Bronchial epithelial cell (primary cell): ENCODE measurements around the gene TOP3A. TPM values are rescaled to one million over a fixed set of nuclear protein-coding genes. Genes with fewer than 3 reads are reported as not detected.
"Not testable (repeated sequence)": the region's sequence is repeated elsewhere in the genome, so short reads cannot be mapped to it uniquely, and the experiment has no call there.

Experiments
- DNase-seq: peaks from one replicate; pipeline ENCODE4 v3.0.0-alpha.2; 2010; ENCODE audit warnings: low read depth
- FAIRE-seq: peaks from 2 replicates; lab custom pipeline; 2011; peaks lifted over from hg19 to GRCh38; lab: Jason Lieb, UNC
- H3K27me3 ChIP-seq: 2 replicates; pipeline ENCODE4 v1.5.1; 2011; ENCODE audit warnings: low read length; ENCODE audit not compliant: control insufficient read depth, insufficient read depth
- H3K36me3 ChIP-seq: 2 replicates; pipeline ENCODE4 v1.5.1; 2011; ENCODE audit warnings: low read length; ENCODE audit not compliant: control insufficient read depth, insufficient read depth
- H3K4me3 ChIP-seq: 2 replicates; pipeline ENCODE4 v1.5.1; 2011; ENCODE audit warnings: mild to moderate bottlenecking, low read depth, low read length, control low read depth
- total RNA-seq: library from RNA; depleted of rRNA; stranded (reverse); fragments of >200 nt; gene quantifications from 2 replicates; pipeline ENCODE4 v1.2.1, GENCODE V29; 2014
- TF ChIP-seq, protein P1 (sequence below): IDR thresholded peaks from 2 replicates; pipeline ENCODE4 v1.5.1; 2011; ENCODE audit warnings: mild to moderate bottlenecking, moderate library complexity, low read length, control low read depth, inconsistent platforms; ENCODE audit not compliant: insufficient read depth, severe bottlenecking

Gene TOP3A
- total RNA-seq, 1 donor from 2014 or later = 22.4 TPM

DNA sequence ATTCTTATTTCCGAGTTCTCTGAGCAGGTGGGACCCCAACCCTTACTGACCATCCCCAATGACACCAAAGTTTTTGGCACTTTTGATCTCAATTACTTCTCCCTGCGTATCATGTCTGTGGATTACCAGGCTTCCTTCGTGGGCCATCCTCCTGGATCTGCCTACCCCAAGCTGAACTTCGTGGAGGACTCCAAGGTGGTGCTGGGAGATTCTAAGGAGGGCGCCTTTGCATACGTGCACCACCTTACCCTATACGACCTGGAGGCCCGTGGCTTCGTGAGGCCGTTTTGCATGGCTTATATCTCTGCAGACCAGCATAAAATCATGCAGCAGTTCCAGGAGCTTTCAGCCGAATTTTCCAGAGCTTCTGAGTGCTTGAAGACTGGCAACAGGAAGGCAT is 1.2 kb upstream of the TOP3A start:
- peak overlapping the region; percentile 89 for H3K4me3 ChIP-seq
- H3K27me3 ChIP-seq = no peaks in the 10 kb centered on the region
- FAIRE-seq (no peak), DNase-seq (no peak)
- peaks cover 19% of the 10 kb centered on the region for H3K36me3 ChIP-seq
- TF ChIP-seq, protein P1, sequence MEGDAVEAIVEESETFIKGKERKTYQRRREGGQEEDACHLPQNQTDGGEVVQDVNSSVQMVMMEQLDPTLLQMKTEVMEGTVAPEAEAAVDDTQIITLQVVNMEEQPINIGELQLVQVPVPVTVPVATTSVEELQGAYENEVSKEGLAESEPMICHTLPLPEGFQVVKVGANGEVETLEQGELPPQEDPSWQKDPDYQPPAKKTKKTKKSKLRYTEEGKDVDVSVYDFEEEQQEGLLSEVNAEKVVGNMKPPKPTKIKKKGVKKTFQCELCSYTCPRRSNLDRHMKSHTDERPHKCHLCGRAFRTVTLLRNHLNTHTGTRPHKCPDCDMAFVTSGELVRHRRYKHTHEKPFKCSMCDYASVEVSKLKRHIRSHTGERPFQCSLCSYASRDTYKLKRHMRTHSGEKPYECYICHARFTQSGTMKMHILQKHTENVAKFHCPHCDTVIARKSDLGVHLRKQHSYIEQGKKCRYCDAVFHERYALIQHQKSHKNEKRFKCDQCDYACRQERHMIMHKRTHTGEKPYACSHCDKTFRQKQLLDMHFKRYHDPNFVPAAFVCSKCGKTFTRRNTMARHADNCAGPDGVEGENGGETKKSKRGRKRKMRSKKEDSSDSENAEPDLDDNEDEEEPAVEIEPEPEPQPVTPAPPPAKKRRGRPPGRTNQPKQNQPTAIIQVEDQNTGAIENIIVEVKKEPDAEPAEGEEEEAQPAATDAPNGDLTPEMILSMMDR = no peak

DNA sequence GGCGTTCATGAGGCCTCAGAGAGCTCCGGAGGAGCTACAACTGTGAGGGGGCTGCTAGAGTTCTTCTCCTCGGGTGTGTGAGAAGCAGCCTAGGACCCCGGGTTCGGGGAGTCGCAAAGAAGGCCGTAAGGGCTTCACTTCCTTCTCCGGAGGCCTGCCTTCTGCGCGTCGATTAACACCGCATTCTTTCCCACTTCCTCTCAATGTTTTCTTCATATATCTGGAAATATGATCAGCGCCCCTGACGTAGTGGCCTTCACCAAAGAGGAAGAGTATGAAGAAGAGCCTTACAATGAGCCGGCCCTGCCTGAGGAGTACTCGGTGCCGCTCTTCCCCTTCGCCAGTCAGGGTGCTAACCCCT is 748 bp upstream of the TOP3A start:
- H3K36me3 ChIP-seq = peaks cover 19% of the 10 kb centered on the region
- no peaks in the 10 kb centered on the region for H3K27me3 ChIP-seq
- DNase-seq = no peak
- peak overlapping the region; percentile 89 for H3K4me3 ChIP-seq
- FAIRE-seq = no peak
- TF ChIP-seq, protein P1 = no peak

DNA sequence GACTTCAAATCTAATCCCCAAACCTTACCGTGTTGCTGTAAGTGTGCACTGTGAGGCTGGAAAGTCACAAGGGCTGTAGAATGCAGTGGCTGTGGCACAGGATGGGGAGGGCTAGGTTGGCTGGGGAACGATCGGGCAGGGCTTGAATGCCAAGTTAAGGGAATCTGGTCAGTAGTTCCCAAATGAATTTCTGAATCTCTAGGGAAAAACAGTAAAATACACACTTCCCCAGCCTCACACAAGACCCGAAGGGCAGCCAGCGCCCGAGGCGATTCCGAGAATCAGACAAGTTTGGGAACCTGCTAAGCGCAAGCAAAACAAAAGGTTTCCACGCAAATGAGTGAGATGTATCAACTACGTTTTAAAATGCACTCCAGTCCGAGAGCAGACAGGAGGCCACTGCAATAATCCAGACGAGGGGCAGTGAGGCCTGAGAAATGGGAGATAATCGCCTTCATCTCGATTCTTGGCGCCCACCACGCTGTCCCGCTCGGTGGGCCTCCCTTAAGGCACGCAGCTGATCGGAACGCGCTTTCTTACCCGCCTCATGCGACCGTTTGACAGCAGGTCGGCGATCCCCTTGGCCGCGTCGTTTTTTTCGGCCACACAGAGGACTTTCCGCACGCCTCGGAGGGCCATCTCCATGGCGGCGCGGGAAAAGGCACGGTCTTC is 599 bp downstream of the TOP3A start:
- FAIRE-seq (no peak), DNase-seq (peak; percentile 20)
- TF ChIP-seq, protein P1 = no peak
- no peaks in the 10 kb centered on the region for H3K27me3 ChIP-seq
- peaks cover 16% of the 10 kb centered on the region for H3K36me3 ChIP-seq
- peak overlapping the region; percentile 89 for H3K4me3 ChIP-seq

DNA sequence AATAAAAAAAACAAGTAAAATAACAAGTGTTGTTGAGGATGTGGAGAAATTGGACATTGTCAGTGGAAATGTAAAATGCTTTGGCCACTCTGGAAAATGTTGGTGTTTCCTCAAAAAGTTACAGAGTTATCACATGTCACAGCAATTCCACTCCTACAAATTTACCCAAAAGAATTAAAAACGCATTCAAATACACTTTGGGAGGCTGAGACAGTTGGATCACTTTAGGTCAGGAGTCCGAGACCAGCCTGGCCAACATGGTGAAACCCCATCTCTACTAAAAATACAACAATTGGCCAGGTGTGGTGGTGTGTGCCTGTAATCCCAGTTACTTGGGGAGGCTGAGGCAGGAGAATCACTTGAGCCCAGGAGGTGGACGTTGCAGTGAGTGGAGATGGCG is 5.6 kb downstream of the TOP3A start:
- Histone ChIP-seq H3K27me3 (no peaks in the 10 kb centered on the region), H3K36me3 (peaks cover 22% of the 10 kb centered on the region), H3K4me3 (no peak overlapping the region)
- TF ChIP-seq, protein P1 = no peak
- DNase-seq (no peak), FAIRE-seq (no peak)

DNA sequence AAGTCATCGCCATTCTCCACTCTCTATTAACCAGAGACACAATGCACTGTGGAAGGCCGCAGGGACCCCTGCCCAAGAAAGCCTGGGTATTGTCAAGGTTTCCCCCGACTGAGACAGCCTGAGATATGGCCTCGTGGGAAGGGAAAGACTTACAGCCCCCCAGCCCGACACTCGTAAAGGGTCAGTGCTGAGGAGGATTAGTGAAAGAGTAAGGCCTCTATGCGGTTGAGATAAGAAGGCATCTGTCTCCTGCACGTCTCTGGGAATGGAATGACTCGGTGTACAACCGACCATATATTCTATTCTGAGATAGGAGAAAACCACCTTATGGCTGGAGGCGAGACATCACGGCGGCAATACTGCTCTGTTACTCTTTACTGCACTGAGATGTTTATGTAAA is 11.6 kb downstream of the TOP3A start:
- FAIRE-seq, DNase-seq: not testable (repeated sequence)
- peaks cover 26% of the 10 kb centered on the region for H3K36me3 ChIP-seq

DNA sequence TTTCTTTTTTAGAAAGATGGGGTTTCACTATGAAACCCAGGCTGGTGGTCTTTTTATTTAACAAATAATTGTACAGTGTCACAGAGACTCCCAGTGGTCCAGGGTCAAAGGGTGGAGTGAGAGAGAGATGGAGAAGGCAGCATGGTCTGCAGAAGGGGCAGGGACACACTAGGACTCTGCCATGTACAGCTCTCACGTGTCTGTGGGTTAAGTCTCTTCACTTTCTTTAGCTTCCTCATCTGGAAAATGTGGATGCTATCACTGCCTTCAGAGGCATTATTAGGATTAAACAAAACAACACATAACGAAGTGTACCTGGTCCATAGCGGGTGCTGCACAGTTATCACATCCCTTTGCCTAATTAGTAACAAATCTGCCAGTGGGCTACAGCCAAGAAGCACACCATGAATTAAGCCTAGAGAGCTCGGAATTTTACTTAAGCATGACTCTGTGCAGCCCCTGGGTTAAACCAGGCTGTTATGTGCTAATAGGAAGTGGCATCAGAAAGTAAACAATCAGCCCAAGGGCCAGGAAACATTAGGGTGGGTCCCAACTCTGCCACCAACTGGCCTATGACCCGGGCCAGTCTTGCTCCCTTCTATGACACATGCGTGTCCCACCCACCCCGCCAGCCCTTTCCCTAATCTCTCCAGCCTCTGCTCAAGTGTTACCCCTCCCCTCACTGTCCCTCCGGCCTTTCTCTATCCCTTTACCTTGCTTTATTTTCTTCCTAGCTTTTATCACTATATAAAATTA is 13.9 kb downstream of the TOP3A start:
- H3K4me3 ChIP-seq = no peak overlapping the region
- TF ChIP-seq, protein P1 = no peak
- DNase-seq = no peak
- peaks cover 18% of the 10 kb centered on the region for H3K36me3 ChIP-seq
- FAIRE-seq = no peak
- H3K27me3 ChIP-seq = no peaks in the 10 kb centered on the region

More for the DNA sequence above, 11.6 kb downstream of the TOP3A start:
- not testable (repeated sequence) for H3K27me3 ChIP-seq, H3K4me3 ChIP-seq

DNA sequence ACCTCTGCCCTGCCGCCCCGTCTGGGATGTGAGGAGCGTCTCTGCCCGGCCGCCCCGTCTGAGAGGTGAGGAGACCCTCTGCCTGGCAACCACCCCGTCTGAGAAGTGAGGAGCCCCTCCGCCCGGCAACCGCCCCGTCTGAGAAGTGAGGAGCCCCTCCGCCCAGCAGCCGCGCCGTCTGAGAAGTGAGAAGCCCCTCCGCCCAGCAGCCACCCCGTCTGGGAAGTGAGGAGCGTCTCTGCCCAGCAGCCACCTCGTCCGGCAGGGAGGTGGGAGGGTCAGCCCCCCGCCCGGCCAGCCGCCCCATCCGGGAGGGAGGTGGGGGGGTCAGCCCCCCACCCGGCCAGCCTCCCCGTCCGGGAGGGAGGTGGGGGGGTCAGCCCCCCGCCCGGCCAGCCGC is 16.7 kb downstream of the TOP3A start:
- not testable (repeated sequence) for DNase-seq, FAIRE-seq, H3K27me3 ChIP-seq, H3K4me3 ChIP-seq
- H3K36me3 ChIP-seq = peaks cover 12% of the 10 kb centered on the region
